ENCODE measurements around the gene MIER2. TPM values are rescaled to one million over a fixed set of nuclear protein-coding genes. Genes with fewer than 3 reads are reported as not detected.
"Not testable (repeated sequence)": the region's sequence is repeated elsewhere in the genome, so short reads cannot be mapped to it uniquely, and the experiment has no call there.

Gene MIER2
- 36.3 TPM for polyA plus RNA-seq (2013, experiment 1 of 2)
- 37.7 TPM for polyA plus RNA-seq (2013, experiment 2 of 2)

- Histone ChIP-seq H3K4ac (ENCODE audit: low read depth, low read length) (peak within 1 kb of the TSS; percentile 95), H3K56ac (ENCODE audit: low read length) (peak within 1 kb of the TSS; percentile 88), H2BK5ac (ENCODE audit: low read length) (no peak within 1 kb of the TSS), H3K4me1 (ENCODE audit: control insufficient read depth, low read depth, low read length) (peaks cover 13% of the 10 kb centered on the region), H3K18ac (ENCODE audit: low read length) (peak within 1 kb of the TSS; percentile 94), H3K23ac (ENCODE audit: low read length) (peak within 1 kb of the TSS; percentile 97), H3K36me3 (ENCODE audit: control insufficient read depth, insufficient read depth, low read length) (peaks cover 4% of the 10 kb centered on the region), H3K9ac (ENCODE audit: low read length) (peak within 1 kb of the TSS; percentile 91), H3K27me3 (ENCODE audit: insufficient read depth, low read length, poor library complexity) (no peaks in the 10 kb centered on the region), H3K79me2 (ENCODE audit: control insufficient read depth, insufficient read depth, low read length) (peaks cover 43% of the 10 kb centered on the region), H3K4me2 (ENCODE audit: low read length) (peak within 1 kb of the TSS; percentile 96), H2AK5ac (ENCODE audit: low read length) (peak within 1 kb of the TSS; percentile 94), H3K4me3 (ENCODE audit: low read length) (peak within 1 kb of the TSS; percentile 82), H2BK15ac (replicated peaks; ENCODE audit: low read depth) (no peak within 1 kb of the TSS), H3K79me1 (ENCODE audit: low read length) (peaks cover 27% of the 10 kb centered on the region), H2BK120ac (ENCODE audit: low read depth, low read length) (no peak within 1 kb of the TSS), H3K27ac (ENCODE audit: low read depth, low read length) (no peak within 1 kb of the TSS), H4K8ac (ENCODE audit: low read depth, low read length) (no peak within 1 kb of the TSS), H4K5ac (ENCODE audit: low read length) (peak within 1 kb of the TSS; percentile 81)
- peak; percentile 88 for DNase-seq
- no CpG with 5 or more reads among the region's 77 CpGs for WGBS (ENCODE audit: extremely low coverage, insufficient coverage, low lambda C conversion rate)
Observed at GRCh38 chr19:344625-345319, at the start of gene MIER2. TSS of gene MIER2 (minus strand) at chr19:344796. CDS start at chr19:344782, 14 bp downstream.

GRCh38 chr19:393560-393959, 49.0 kb upstream of the MIER2 start:
- not testable (repeated sequence) for H3K36me3 ChIP-seq (ENCODE audit: control insufficient read depth, insufficient read depth, low read length); H2BK120ac ChIP-seq (ENCODE audit: low read depth, low read length); H2AK5ac ChIP-seq (ENCODE audit: low read length); H3K4me2 ChIP-seq (ENCODE audit: low read length); H3K79me1 ChIP-seq (ENCODE audit: low read length); H3K4ac ChIP-seq (ENCODE audit: low read depth, low read length); H3K9ac ChIP-seq (ENCODE audit: low read length); H2BK5ac ChIP-seq (ENCODE audit: low read length); H3K18ac ChIP-seq (ENCODE audit: low read length); H3K23ac ChIP-seq (ENCODE audit: low read length); H4K8ac ChIP-seq (ENCODE audit: low read depth, low read length); H3K79me2 ChIP-seq (ENCODE audit: control insufficient read depth, insufficient read depth, low read length); H3K4me3 ChIP-seq (ENCODE audit: low read length); H4K5ac ChIP-seq (ENCODE audit: low read length); H3K56ac ChIP-seq (ENCODE audit: low read length); H3K27me3 ChIP-seq (ENCODE audit: insufficient read depth, low read length, poor library complexity); H3K27ac ChIP-seq (ENCODE audit: low read depth, low read length); H3K4me1 ChIP-seq (ENCODE audit: control insufficient read depth, low read depth, low read length); H2BK15ac ChIP-seq (replicated peaks; ENCODE audit: low read depth); DNase-seq

DNA sequence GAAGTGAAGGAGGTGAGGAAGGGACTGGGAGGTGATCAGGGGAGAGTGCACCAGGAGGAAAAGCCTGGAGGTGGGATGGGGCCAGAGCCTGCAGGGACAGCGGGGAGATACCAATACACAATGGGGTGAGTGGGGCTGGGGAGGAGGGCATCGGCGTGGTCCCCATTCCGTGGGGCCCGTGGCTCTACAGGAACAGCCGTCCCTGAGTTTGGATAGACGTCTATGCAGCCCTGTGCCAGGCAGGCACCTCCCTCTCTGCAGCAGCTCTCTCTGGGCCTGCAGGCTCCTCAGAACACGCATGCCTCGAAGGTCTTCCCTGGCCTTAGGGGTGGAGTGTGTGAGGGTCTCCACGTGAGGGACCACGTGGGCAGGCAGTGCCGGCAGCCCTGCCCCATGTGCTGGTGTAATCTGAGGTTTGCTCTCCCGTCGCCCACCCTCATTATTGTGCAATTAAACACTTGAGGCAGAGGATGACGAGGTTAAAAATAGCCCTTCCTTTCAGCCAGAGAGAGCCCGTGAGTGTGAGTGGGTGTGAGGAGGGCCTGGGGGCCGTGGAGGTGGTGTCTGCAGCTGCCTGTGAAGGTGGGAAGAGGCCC, 47.9 kb upstream of the MIER2 start:
- Histone ChIP-seq H3K23ac (ENCODE audit: low read length) (no peak overlapping the region), H3K27me3 (ENCODE audit: insufficient read depth, low read length, poor library complexity) (no peaks in the 10 kb centered on the region), H3K27ac (ENCODE audit: low read depth, low read length) (no peak overlapping the region), H3K4me1 (ENCODE audit: control insufficient read depth, low read depth, low read length) (no peaks in the 10 kb centered on the region), H2BK5ac (ENCODE audit: low read length) (no peak overlapping the region), H3K18ac (ENCODE audit: low read length) (no peak overlapping the region), H3K4me2 (ENCODE audit: low read length) (no peak overlapping the region), H3K56ac (ENCODE audit: low read length) (no peak overlapping the region), H3K36me3 (ENCODE audit: control insufficient read depth, insufficient read depth, low read length) (no peaks in the 10 kb centered on the region), H4K5ac (ENCODE audit: low read length) (no peak overlapping the region), H3K9ac (ENCODE audit: low read length) (no peak overlapping the region), H3K79me1 (ENCODE audit: low read length) (no peaks in the 10 kb centered on the region), H3K4me3 (ENCODE audit: low read length) (no peak overlapping the region), H3K79me2 (ENCODE audit: control insufficient read depth, insufficient read depth, low read length) (no peaks in the 10 kb centered on the region), H4K8ac (ENCODE audit: low read depth, low read length) (no peak overlapping the region), H2AK5ac (ENCODE audit: low read length) (no peak overlapping the region), H2BK15ac (replicated peaks; ENCODE audit: low read depth) (no peak overlapping the region), H3K4ac (ENCODE audit: low read depth, low read length) (no peak overlapping the region), H2BK120ac (ENCODE audit: low read depth, low read length) (no peak overlapping the region)
- no peak for DNase-seq
- WGBS (ENCODE audit: extremely low coverage, insufficient coverage, low lambda C conversion rate): no CpG with 5 or more reads among the region's 17 CpGs

- H3K27ac ChIP-seq (ENCODE audit: low read depth, low read length): no peak overlapping the region
- H2BK15ac ChIP-seq (replicated peaks; ENCODE audit: low read depth): no peak overlapping the region
- H2AK5ac ChIP-seq (ENCODE audit: low read length): no peak overlapping the region
- H3K4me2 ChIP-seq (ENCODE audit: low read length): no peak overlapping the region
- no peak for DNase-seq
- no peak overlapping the region for H4K5ac ChIP-seq (ENCODE audit: low read length)
- H3K4ac ChIP-seq (ENCODE audit: low read depth, low read length): no peak overlapping the region
- no peak overlapping the region for H2BK5ac ChIP-seq (ENCODE audit: low read length)
- no peaks in the 10 kb centered on the region for H3K36me3 ChIP-seq (ENCODE audit: control insufficient read depth, insufficient read depth, low read length)
- H3K4me3 ChIP-seq (ENCODE audit: low read length): no peak overlapping the region
- no peak overlapping the region for H3K18ac ChIP-seq (ENCODE audit: low read length)
- no peak overlapping the region for H4K8ac ChIP-seq (ENCODE audit: low read depth, low read length)
- WGBS (ENCODE audit: extremely low coverage, insufficient coverage, low lambda C conversion rate): no CpG with 5 or more reads among the region's 30 CpGs
- no peak overlapping the region for H3K56ac ChIP-seq (ENCODE audit: low read length)
- no peaks in the 10 kb centered on the region for H3K27me3 ChIP-seq (ENCODE audit: insufficient read depth, low read length, poor library complexity)
- H3K79me1 ChIP-seq (ENCODE audit: low read length): no peaks in the 10 kb centered on the region
- H3K9ac ChIP-seq (ENCODE audit: low read length): no peak overlapping the region
- H3K4me1 ChIP-seq (ENCODE audit: control insufficient read depth, low read depth, low read length): no peaks in the 10 kb centered on the region
- H2BK120ac ChIP-seq (ENCODE audit: low read depth, low read length): no peak overlapping the region
- no peak overlapping the region for H3K23ac ChIP-seq (ENCODE audit: low read length)
- H3K79me2 ChIP-seq (ENCODE audit: control insufficient read depth, insufficient read depth, low read length): no peaks in the 10 kb centered on the region
Observed at GRCh38 chr19:391726-392374, 47.3 kb upstream of the MIER2 start.

- H2BK5ac ChIP-seq (ENCODE audit: low read length): no peak overlapping the region
- H3K4me2 ChIP-seq (ENCODE audit: low read length): no peak overlapping the region
- H3K9ac ChIP-seq (ENCODE audit: low read length): no peak overlapping the region
- H3K27me3 ChIP-seq (ENCODE audit: insufficient read depth, low read length, poor library complexity): no peaks in the 10 kb centered on the region
- WGBS (ENCODE audit: extremely low coverage, insufficient coverage, low lambda C conversion rate): no CpG with 5 or more reads among the region's 2 CpGs
- no peak overlapping the region for H3K18ac ChIP-seq (ENCODE audit: low read length)
- H4K8ac ChIP-seq (ENCODE audit: low read depth, low read length): no peak overlapping the region
- no peak overlapping the region for H3K23ac ChIP-seq (ENCODE audit: low read length)
- no peak overlapping the region for H3K56ac ChIP-seq (ENCODE audit: low read length)
- no peak for DNase-seq
- no peak overlapping the region for H3K27ac ChIP-seq (ENCODE audit: low read depth, low read length)
- no peak overlapping the region for H3K4ac ChIP-seq (ENCODE audit: low read depth, low read length)
- H3K79me2 ChIP-seq (ENCODE audit: control insufficient read depth, insufficient read depth, low read length): no peaks in the 10 kb centered on the region
- no peak overlapping the region for H3K4me3 ChIP-seq (ENCODE audit: low read length)
- H2BK15ac ChIP-seq (replicated peaks; ENCODE audit: low read depth): no peak overlapping the region
- H2AK5ac ChIP-seq (ENCODE audit: low read length): no peak overlapping the region
- no peaks in the 10 kb centered on the region for H3K36me3 ChIP-seq (ENCODE audit: control insufficient read depth, insufficient read depth, low read length)
- H2BK120ac ChIP-seq (ENCODE audit: low read depth, low read length): no peak overlapping the region
- H3K79me1 ChIP-seq (ENCODE audit: low read length): no peaks in the 10 kb centered on the region
- no peak overlapping the region for H4K5ac ChIP-seq (ENCODE audit: low read length)
- H3K4me1 ChIP-seq (ENCODE audit: control insufficient read depth, low read depth, low read length): no peaks in the 10 kb centered on the region
Observed at GRCh38 chr19:391207-391557, 46.6 kb upstream of the MIER2 start.

Data from mesendoderm (in vitro differentiated cells).